HPDE6-E6E7 (cell line): ENCODE results near the gene CLSTN1.

Source experiments
- DNase-seq: peaks from one replicate; pipeline ENCODE4 v3.0.0; 2011; ENCODE audit warnings: missing footprints; ENCODE audit errors: extremely low spot score

CLSTN1 gene

DNA sequence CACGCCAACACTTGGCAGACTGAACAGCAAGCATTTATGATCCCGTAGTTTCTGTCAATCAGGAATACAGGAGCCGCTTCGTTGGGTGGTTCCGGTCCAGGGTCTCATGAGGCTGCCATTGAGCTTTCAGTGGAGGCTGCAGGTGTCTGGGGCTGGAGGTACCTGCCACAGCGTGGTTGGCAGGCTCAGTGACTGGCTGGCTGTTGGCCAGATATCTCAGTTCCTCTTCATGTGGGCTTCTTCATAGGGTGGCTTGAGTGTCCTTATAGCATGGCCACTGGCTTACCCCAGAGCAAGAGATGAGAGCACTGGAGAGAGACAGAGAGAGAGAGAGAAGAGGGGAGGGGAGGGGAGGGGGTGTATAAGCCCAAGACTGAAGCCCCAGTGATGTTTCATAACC lies 142.9 kb downstream of the CLSTN1 start:
- DNase-seq, result no peak

DNA sequence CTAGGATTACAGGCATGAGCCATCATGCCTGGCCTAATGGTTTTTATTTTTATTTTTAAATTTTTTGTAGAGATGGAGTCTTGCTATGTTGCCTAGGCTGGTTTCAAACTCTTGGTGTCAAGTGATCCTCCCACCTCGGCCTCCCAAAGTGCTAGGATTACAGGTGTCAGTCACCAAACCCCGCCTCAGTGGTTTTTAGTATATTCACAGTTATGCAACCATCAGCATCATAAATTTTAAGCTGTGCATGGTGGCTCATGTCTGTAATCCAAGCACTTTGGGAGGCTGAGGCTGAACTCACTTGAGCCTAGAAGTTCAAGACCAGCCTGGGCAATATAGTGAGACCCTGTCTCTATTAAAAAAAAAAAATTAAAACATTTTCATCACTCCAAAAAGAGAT lies 143.7 kb downstream of the CLSTN1 start:
- no peak for DNase-seq
